Measurements from ENCODE around the gene RAB28.

RAB28 gene

DNA sequence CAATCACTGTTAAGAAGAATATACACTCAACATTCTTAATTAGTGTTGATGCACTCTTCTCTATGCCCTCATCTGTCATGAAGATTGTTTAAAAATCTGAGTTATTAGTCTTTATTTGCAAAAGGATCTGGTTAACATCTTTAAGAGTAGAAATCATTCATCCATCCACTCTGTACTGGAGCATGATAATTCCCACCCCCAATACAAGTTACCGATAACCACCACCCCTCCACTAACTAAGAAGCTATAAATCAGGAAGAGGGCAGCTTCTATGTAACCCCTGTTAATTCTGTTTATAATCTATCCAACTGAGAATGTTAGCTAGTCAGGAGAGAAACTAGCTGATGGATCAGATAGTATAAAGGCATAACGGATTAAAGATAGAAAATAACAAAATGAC is 34.5 kb downstream of the RAB28 start:
- Histone ChIP-seq H3K9me3 (ENCODE audit: insufficient read depth, low read length) (no peaks in the 10 kb centered on the region), H3K27ac (ENCODE audit: low read depth, low read length) (no peak overlapping the region), H3K9me2 (replicated peaks; ENCODE audit: insufficient read depth, low read length) (no peaks in the 10 kb centered on the region), H3F3A (ENCODE audit: insufficient read depth) (no peaks in the 10 kb centered on the region), H3K4me3 (ENCODE audit: insufficient read depth, low read length, poor library complexity, severe bottlenecking) (no peak overlapping the region), H3K36me3 (ENCODE audit: low read length) (no peaks in the 10 kb centered on the region), H2AFZ (ENCODE audit: low read depth, low read length, severe bottlenecking) (no peak overlapping the region), H3K9ac (ENCODE audit: low read length) (no peak overlapping the region), H3K4me2 (ENCODE audit: low read depth, low read length, poor library complexity, severe bottlenecking) (no peak overlapping the region), H4K20me1 (ENCODE audit: low read depth, low read length) (no peaks in the 10 kb centered on the region), H3K27me3 (ENCODE audit: low read length) (no peaks in the 10 kb centered on the region), H3K79me2 (ENCODE audit: insufficient read depth, low read length) (no peaks in the 10 kb centered on the region)
- no peak for TF ChIP-seq EZH2phosphoT487 (conservative IDR thresholded peaks at IDR 0.05; ENCODE audit: low read length)
- TF ChIP-seq, protein P1, sequence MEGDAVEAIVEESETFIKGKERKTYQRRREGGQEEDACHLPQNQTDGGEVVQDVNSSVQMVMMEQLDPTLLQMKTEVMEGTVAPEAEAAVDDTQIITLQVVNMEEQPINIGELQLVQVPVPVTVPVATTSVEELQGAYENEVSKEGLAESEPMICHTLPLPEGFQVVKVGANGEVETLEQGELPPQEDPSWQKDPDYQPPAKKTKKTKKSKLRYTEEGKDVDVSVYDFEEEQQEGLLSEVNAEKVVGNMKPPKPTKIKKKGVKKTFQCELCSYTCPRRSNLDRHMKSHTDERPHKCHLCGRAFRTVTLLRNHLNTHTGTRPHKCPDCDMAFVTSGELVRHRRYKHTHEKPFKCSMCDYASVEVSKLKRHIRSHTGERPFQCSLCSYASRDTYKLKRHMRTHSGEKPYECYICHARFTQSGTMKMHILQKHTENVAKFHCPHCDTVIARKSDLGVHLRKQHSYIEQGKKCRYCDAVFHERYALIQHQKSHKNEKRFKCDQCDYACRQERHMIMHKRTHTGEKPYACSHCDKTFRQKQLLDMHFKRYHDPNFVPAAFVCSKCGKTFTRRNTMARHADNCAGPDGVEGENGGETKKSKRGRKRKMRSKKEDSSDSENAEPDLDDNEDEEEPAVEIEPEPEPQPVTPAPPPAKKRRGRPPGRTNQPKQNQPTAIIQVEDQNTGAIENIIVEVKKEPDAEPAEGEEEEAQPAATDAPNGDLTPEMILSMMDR (IDR thresholded peaks at IDR 0.05; ENCODE audit: insufficient read depth, low read length, poor library complexity, severe bottlenecking), result no peak

- Histone ChIP-seq H3F3A (ENCODE audit: insufficient read depth) (no peaks in the 10 kb centered on the region; the same call in 1 of the 2 replicates), H3K4me3 (ENCODE audit: insufficient read depth, low read length, poor library complexity, severe bottlenecking) (no peak overlapping the region), H3K9ac (ENCODE audit: low read length) (no peak overlapping the region), H3K9me2 (replicated peaks; ENCODE audit: insufficient read depth, low read length) (no peaks in the 10 kb centered on the region), H3K36me3 (ENCODE audit: low read length) (no peaks in the 10 kb centered on the region), H3K9me3 (ENCODE audit: insufficient read depth, low read length) (no peaks in the 10 kb centered on the region), H3K4me2 (ENCODE audit: low read depth, low read length, poor library complexity, severe bottlenecking) (no peak overlapping the region), H2AFZ (ENCODE audit: low read depth, low read length, severe bottlenecking) (no peak overlapping the region), H3K79me2 (ENCODE audit: insufficient read depth, low read length) (no peaks in the 10 kb centered on the region), H4K20me1 (ENCODE audit: low read depth, low read length) (no peaks in the 10 kb centered on the region), H3K27ac (ENCODE audit: low read depth, low read length) (no peak overlapping the region), H3K27me3 (ENCODE audit: low read length) (no peaks in the 10 kb centered on the region)
- TF ChIP-seq, protein P1 (IDR thresholded peaks at IDR 0.05; ENCODE audit: insufficient read depth, low read length, poor library complexity, severe bottlenecking), result no peak
- TF ChIP-seq EZH2phosphoT487 (conservative IDR thresholded peaks at IDR 0.05; ENCODE audit: low read length), result no peak
Measured at GRCh38 chr4:13445841-13446790, 38.0 kb downstream of the RAB28 start.

DNA sequence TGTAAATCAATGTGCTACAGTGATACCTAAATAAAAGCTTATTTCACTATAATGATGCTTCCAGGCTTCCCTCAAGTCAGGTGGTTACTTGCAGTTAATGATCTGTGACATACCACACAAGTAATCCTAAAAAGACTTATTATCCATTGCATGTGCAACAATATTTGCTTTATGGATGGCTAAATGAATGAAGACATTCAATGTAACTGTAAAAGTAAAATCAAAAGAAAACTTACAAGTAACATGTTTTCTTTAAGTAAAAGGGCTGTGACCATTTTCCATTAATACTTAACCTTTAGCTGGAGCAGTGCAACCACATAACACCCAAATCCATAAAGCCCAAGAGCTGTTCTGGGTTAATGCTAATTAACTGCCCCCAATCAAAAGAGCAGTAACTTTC is 42.6 kb downstream of the RAB28 start:
- no peak overlapping the region for H3K27ac ChIP-seq (ENCODE audit: low read depth, low read length)

More for the DNA sequence above, 42.6 kb downstream of the RAB28 start:
- H4K20me1 ChIP-seq (ENCODE audit: low read depth, low read length), result no peaks in the 10 kb centered on the region
- no peak overlapping the region for H3K9ac ChIP-seq (ENCODE audit: low read length)
- peaks cover 2% of the 10 kb centered on the region; the same call in 1 of the 2 replicates for H3K9me3 ChIP-seq (ENCODE audit: insufficient read depth, low read length)
- H3K79me2 ChIP-seq (ENCODE audit: insufficient read depth, low read length), result no peaks in the 10 kb centered on the region
- no peak for TF ChIP-seq EZH2phosphoT487 (conservative IDR thresholded peaks at IDR 0.05; ENCODE audit: low read length)
- TF ChIP-seq, protein P1 (IDR thresholded peaks at IDR 0.05; ENCODE audit: insufficient read depth, low read length, poor library complexity, severe bottlenecking), result no peak
- no peaks in the 10 kb centered on the region for H3K27me3 ChIP-seq (ENCODE audit: low read length)
- no peaks in the 10 kb centered on the region for H3K9me2 ChIP-seq (replicated peaks; ENCODE audit: insufficient read depth, low read length)
- no peaks in the 10 kb centered on the region; the same call in 1 of the 2 replicates for H3F3A ChIP-seq (ENCODE audit: insufficient read depth)
- H3K4me2 ChIP-seq (ENCODE audit: low read depth, low read length, poor library complexity, severe bottlenecking), result no peak overlapping the region
- H2AFZ ChIP-seq (ENCODE audit: low read depth, low read length, severe bottlenecking), result no peak overlapping the region
- no peaks in the 10 kb centered on the region for H3K36me3 ChIP-seq (ENCODE audit: low read length)
- H3K4me3 ChIP-seq (ENCODE audit: insufficient read depth, low read length, poor library complexity, severe bottlenecking), result no peak overlapping the region
